NB4 (cell line): Measurements from ENCODE around the gene BOC.

ENCODE experiments used
- CTCF ChIP-seq: IDR thresholded peaks from one replicate; pipeline ENCODE4 v1.5.1; 2012; ENCODE audit warnings: low read depth, low read length
- MYC ChIP-seq: IDR thresholded peaks from 2 replicates; pipeline ENCODE4 v1.6.1; 2011; ENCODE audit warnings: low read depth, low read length
- POLR2A ChIP-seq: IDR thresholded peaks from 2 replicates; pipeline ENCODE4 v1.6.1; 2011; ENCODE audit warnings: mild to moderate bottlenecking; ENCODE audit not compliant: insufficient read length; ENCODE audit errors: extremely low read depth
- TF ChIP-seq, protein P1 (sequence below): IDR thresholded peaks from 2 replicates; pipeline ENCODE4 v1.6.1; 2011; ENCODE audit warnings: low read depth, low read length

- TF ChIP-seq CTCF (no peak), POLR2A (no peak), MYC (no peak)
- TF ChIP-seq, protein P1, sequence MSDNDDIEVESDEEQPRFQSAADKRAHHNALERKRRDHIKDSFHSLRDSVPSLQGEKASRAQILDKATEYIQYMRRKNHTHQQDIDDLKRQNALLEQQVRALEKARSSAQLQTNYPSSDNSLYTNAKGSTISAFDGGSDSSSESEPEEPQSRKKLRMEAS, result no peak
Measured at GRCh38 chr3:113231391-113231790, 20.0 kb downstream of the BOC start.
